Effector memory CD4-positive, alpha-beta T cell (primary cell): ENCODE measurements around the gene ZNF205.
"Not testable (repeated sequence)": the region's sequence is repeated elsewhere in the genome, so short reads cannot be mapped to it uniquely, and the experiment has no call there.

Experiments used
- DNase-seq, 3 donors: peaks; one replicate each; pipeline ENCODE4 v3.0.0-alpha.2; 2020
- H3K27ac ChIP-seq: 2 replicates; pipeline ENCODE4 v1.7.0; 2013; ENCODE audit warnings: mild to moderate bottlenecking, low read length, moderate library complexity; ENCODE audit not compliant: insufficient read depth, poor library complexity, severe bottlenecking
- H3K27me3 ChIP-seq: replicated peaks from 2 replicates; pipeline ENCODE4 v1.7.0; 2013; ENCODE audit warnings: mild to moderate bottlenecking, low read length; ENCODE audit not compliant: insufficient read depth, control insufficient read depth, poor library complexity, severe bottlenecking
- H3K36me3 ChIP-seq: 2 replicates; pipeline ENCODE4 v1.7.0; 2013; ENCODE audit warnings: mild to moderate bottlenecking, low read length, moderate library complexity; ENCODE audit not compliant: control insufficient read depth, insufficient read depth
- H3K4me1 ChIP-seq: 2 replicates; pipeline ENCODE4 v1.7.0; 2013; ENCODE audit warnings: low read length, mild to moderate bottlenecking; ENCODE audit not compliant: control insufficient read depth, insufficient read depth, poor library complexity, severe bottlenecking
- H3K4me3 ChIP-seq: 2 replicates; pipeline ENCODE4 v1.7.0; 2013; ENCODE audit warnings: low read length, low read depth, mild to moderate bottlenecking; ENCODE audit not compliant: insufficient read depth, poor library complexity, severe bottlenecking
- H3K9me3 ChIP-seq: 2 replicates; pipeline ENCODE4 v1.7.0; 2013; ENCODE audit warnings: mild to moderate bottlenecking, low read length, moderate library complexity; ENCODE audit not compliant: control insufficient read depth
- total RNA-seq, 3 donors: gene quantifications; one replicate each; lab custom pipeline; 2026; lab: John Stamatoyannopoulos, UW

Gene ZNF205
- total RNA-seq: 0 reads per million in 3 donors

GRCh38 chr16:3112058-3112880 is at the start of gene ZNF205:
TSS of gene ZNF205 (plus strand) at chr16:3112586. CDS start at chr16:3113431, 845 bp downstream.
- H3K27ac ChIP-seq: no peak within 1 kb of the TSS
- H3K9me3 ChIP-seq: no peaks in the 10 kb centered on the region
- DNase-seq: no peak
- no peaks in the 10 kb centered on the region for H3K36me3 ChIP-seq
- H3K4me3 ChIP-seq: no peak within 1 kb of the TSS
- H3K27me3 ChIP-seq: no peaks in the 10 kb centered on the region
- H3K4me1 ChIP-seq: peaks cover 3% of the 10 kb centered on the region

- Histone ChIP-seq H3K4me1 (peaks cover 28% of the 10 kb centered on the region), H3K36me3 (peaks cover 10% of the 10 kb centered on the region), H3K4me3 (no peak overlapping the region), H3K27me3 (no peaks in the 10 kb centered on the region), H3K9me3 (no peaks in the 10 kb centered on the region), H3K27ac (peak overlapping the region; percentile 97)
- DNase-seq: no peak
Measured at GRCh38 chr16:3063625-3064386, 48.6 kb upstream of the ZNF205 start.

GRCh38 chr16:3065069-3065741 is 47.2 kb upstream of the ZNF205 start, which contains the start of gene IL32:
TSS of gene IL32 (plus strand) at chr16:3065640. CDS start at chr16:3065812, 172 bp downstream.
- Histone ChIP-seq H3K4me3 (peak within 1 kb of the TSS; percentile 87), H3K36me3 (peaks cover 18% of the 10 kb centered on the region), H3K4me1 (peaks cover 32% of the 10 kb centered on the region), H3K27me3 (no peaks in the 10 kb centered on the region), H3K27ac (peak within 1 kb of the TSS; percentile 97), H3K9me3 (no peaks in the 10 kb centered on the region)
- DNase-seq: peak; percentile 55 to 73 (median 56)

- Histone ChIP-seq H3K4me3 (peak overlapping the region; percentile 87), H3K27me3 (no peaks in the 10 kb centered on the region), H3K9me3 (no peaks in the 10 kb centered on the region), H3K36me3 (peaks cover 18% of the 10 kb centered on the region), H3K4me1 (peaks cover 38% of the 10 kb centered on the region), H3K27ac (peak overlapping the region; percentile 97)
- no peak for DNase-seq
Measured at GRCh38 chr16:3065742-3066439, 46.5 kb upstream of the ZNF205 start.

DNA sequence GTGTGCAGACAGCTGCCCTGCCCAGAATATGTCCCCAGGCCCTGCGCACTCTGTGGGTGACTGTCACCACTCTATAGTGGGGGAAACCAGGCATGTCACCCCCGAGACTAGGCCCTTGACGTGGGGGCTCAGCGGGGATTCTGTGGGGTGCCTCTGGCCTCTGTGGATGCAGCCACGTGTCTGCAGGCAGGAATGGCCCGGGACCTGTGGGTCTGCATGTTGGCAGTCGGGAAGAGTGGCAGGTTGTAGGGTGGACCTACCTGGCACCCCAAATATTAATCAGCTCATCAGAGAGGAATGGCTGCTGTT is 46.0 kb upstream of the ZNF205 start:
- H3K4me3 ChIP-seq: peak overlapping the region; percentile 87
- DNase-seq: no peak

GRCh38 chr16:3068487-3068886 is 43.9 kb upstream of the ZNF205 start:
- H3K4me1 ChIP-seq: peaks cover 55% of the 10 kb centered on the region
- H3K4me3 ChIP-seq: peak overlapping the region; percentile 87
- H3K27ac ChIP-seq: peak overlapping the region; percentile 97
- no peaks in the 10 kb centered on the region for H3K9me3 ChIP-seq
- no peaks in the 10 kb centered on the region for H3K27me3 ChIP-seq
- peaks cover 18% of the 10 kb centered on the region for H3K36me3 ChIP-seq
- DNase-seq: no peak

More for the DNA sequence above, 46.0 kb upstream of the ZNF205 start:
- Histone ChIP-seq H3K9me3 (no peaks in the 10 kb centered on the region), H3K27ac (peak overlapping the region; percentile 97), H3K4me1 (peaks cover 43% of the 10 kb centered on the region), H3K27me3 (no peaks in the 10 kb centered on the region), H3K36me3 (peaks cover 18% of the 10 kb centered on the region)

- not testable (repeated sequence) for H3K27me3 ChIP-seq, H3K27ac ChIP-seq, H3K4me3 ChIP-seq, H3K9me3 ChIP-seq, DNase-seq
- peaks cover 62% of the 10 kb centered on the region for H3K4me1 ChIP-seq
- peaks cover 18% of the 10 kb centered on the region for H3K36me3 ChIP-seq
Measured at GRCh38 chr16:3069146-3069545, 43.2 kb upstream of the ZNF205 start.

DNA sequence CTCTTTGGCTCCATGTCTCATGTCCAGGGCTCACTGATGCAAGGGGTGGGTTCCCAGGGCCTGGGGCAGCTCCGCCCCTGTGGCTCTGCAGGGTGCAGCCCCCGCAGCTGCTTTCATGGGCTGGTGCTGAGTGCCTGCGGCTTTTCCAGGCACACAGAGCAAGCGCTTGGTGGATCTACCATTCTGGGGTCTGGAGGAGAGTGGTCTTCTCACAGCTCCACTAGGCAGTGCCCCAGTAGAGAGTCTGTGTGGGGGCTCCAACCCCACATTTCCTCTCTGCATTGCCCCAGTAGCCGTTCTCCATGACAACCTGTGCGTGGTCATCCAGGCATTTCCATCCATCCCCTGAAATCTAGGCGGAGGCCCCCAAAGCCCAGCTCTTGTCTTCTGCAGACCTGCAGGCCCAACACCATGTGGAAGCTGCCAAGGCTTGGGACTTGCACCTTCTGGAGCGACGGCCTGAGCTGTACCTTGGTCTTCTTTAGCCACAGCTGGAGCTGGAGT is 41.7 kb upstream of the ZNF205 start:
- H3K4me3 ChIP-seq: no peak overlapping the region
- no peaks in the 10 kb centered on the region for H3K27me3 ChIP-seq
- H3K36me3 ChIP-seq: peaks cover 18% of the 10 kb centered on the region
- H3K27ac ChIP-seq: no peak overlapping the region
- H3K9me3 ChIP-seq: no peaks in the 10 kb centered on the region
- peaks cover 70% of the 10 kb centered on the region for H3K4me1 ChIP-seq
- DNase-seq: no peak

DNA sequence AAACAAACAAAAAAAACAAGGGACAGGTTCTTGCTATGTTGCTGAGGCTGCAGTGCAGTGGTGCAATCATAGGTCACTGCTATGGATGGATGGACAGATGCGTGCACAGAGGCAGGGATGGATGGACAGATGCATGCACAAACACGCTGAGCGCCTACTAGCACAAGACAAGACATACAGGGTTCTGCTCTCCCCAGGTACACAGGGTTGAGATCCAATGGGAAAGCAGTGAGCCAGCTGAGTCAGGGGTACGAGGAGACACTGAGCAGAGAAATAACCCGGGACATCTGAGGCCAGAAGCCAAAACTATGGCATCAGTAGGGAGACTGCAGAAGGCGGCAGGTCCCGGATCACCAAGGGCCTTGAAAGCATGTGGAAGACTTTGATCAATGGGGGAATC is 40.7 kb upstream of the ZNF205 start:
- Histone ChIP-seq H3K27ac (no peak overlapping the region), H3K27me3 (no peaks in the 10 kb centered on the region), H3K36me3 (peaks cover 18% of the 10 kb centered on the region), H3K4me3 (no peak overlapping the region), H3K4me1 (peaks cover 80% of the 10 kb centered on the region), H3K9me3 (no peaks in the 10 kb centered on the region)
- no peak for DNase-seq
